T-helper 17 cell (primary cell): ENCODE results near the gene SLC22A31. TPM values are rescaled to one million over a fixed set of nuclear protein-coding genes. Genes with fewer than 3 reads are reported as not detected.

Experiments
- ATAC-seq: fragments of 150-1000 bp; cut with Tn5 transposase; 2 replicates; pipeline ENCODE4 v1.10.0; 2021; ENCODE audit warnings: mild to moderate bottlenecking, moderate library complexity
- DNase-seq, 3 donors: peaks; one replicate each; pipeline versions ENCODE4 v3.0.0 to v3.0.0-alpha.2; 2020 to 2021
- H3K9me3 ChIP-seq: one replicate; pipeline ENCODE4 v1.7.0; 2013; ENCODE audit warnings: low read length, mild to moderate bottlenecking; ENCODE audit not compliant: control insufficient read depth, poor library complexity, severe bottlenecking
- H3K27ac Mint-ChIP-seq: one replicate; pipeline ENCODE4 v1.8.0; 2022; ENCODE audit warnings: mild to moderate bottlenecking, moderate library complexity, mixed read lengths
- H3K27me3 Mint-ChIP-seq: one replicate; pipeline ENCODE4 v1.8.0; 2022; ENCODE audit warnings: mixed read lengths
- H3K36me3 Mint-ChIP-seq: one replicate; pipeline ENCODE4 v1.8.0; 2022; ENCODE audit warnings: low read depth, mixed read lengths
- H3K4me1 Mint-ChIP-seq: one replicate; pipeline ENCODE4 v1.8.0; 2022; ENCODE audit warnings: mild to moderate bottlenecking, mixed read lengths
- H3K4me3 Mint-ChIP-seq: one replicate; pipeline ENCODE4 v1.8.0; 2022; ENCODE audit warnings: mild to moderate bottlenecking, moderate library complexity, mixed read lengths
- total RNA-seq, 4 donors: library from RNA in 2 of 4; stranded (reverse) in 2 of 4; gene quantifications; one replicate each; pipeline ENCODE4 v1.2.3 and lab custom pipeline; 2022 to 2026

The SLC22A31 gene
- total RNA-seq, 2 donors from 2014 or later = 0.52 to 0.76 TPM

- ATAC-seq = no peak
- H3K27ac Mint-ChIP-seq = peak overlapping the region; percentile 66
- no peaks in the 10 kb centered on the region for H3K36me3 Mint-ChIP-seq
Measured at GRCh38 chr16:89156740-89157645, 43.3 kb downstream of the SLC22A31 start.

GRCh38 chr16:89155851-89156739, 44.2 kb downstream of the SLC22A31 start:
- H3K9me3 ChIP-seq = no peaks in the 10 kb centered on the region
- no peaks in the 10 kb centered on the region for H3K27me3 Mint-ChIP-seq
- no peaks in the 10 kb centered on the region for H3K4me1 Mint-ChIP-seq
- H3K27ac Mint-ChIP-seq = peak overlapping the region; percentile 66
- H3K36me3 Mint-ChIP-seq = no peaks in the 10 kb centered on the region
- H3K4me3 Mint-ChIP-seq = no peak overlapping the region
- no peak for ATAC-seq
- no peak for DNase-seq

More at GRCh38 chr16:89156740-89157645, 43.3 kb downstream of the SLC22A31 start:
- H3K9me3 ChIP-seq = no peaks in the 10 kb centered on the region
- Mint-ChIP-seq H3K4me1 (no peaks in the 10 kb centered on the region), H3K4me3 (no peak overlapping the region), H3K27me3 (no peaks in the 10 kb centered on the region)
- no peak for DNase-seq

GRCh38 chr16:89155184-89155679, 45.1 kb downstream of the SLC22A31 start:
- Mint-ChIP-seq H3K27me3 (no peaks in the 10 kb centered on the region), H3K36me3 (no peaks in the 10 kb centered on the region), H3K4me1 (peaks cover 3% of the 10 kb centered on the region), H3K27ac (peak overlapping the region; percentile 11), H3K4me3 (no peak overlapping the region)
- ATAC-seq = no peak
- DNase-seq = no peak
- H3K9me3 ChIP-seq = no peaks in the 10 kb centered on the region

- Mint-ChIP-seq H3K27ac (peak overlapping the region; percentile 11), H3K36me3 (no peaks in the 10 kb centered on the region)
Measured at GRCh38 chr16:89154390-89155183, 45.8 kb downstream of the SLC22A31 start.

DNA sequence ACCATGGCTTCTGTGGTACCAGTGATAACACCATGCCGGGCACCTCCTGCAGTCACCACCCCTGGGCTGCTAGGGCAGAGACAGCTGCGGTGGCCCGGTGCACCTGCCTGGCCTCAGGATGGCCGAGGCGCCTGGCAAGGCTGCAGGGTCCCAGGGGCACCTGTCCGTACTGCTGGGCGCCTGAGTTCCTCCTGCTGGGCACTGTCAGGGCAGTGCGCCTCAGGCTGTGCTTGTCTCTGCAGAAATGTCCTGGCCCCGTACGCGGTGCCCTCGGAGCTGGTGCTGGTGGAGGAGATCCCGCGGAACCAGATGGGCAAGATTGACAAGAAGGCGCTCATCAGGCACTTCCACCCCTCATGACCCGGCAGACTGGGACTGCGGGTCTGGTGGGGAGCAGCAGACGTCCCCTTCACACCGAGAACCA, 46.5 kb downstream of the SLC22A31 start:
- Mint-ChIP-seq H3K27ac (no peak overlapping the region), H3K4me3 (no peak overlapping the region), H3K27me3 (no peaks in the 10 kb centered on the region), H3K4me1 (peaks cover 3% of the 10 kb centered on the region), H3K36me3 (peaks cover 2% of the 10 kb centered on the region)
- no peak for DNase-seq
- no peaks in the 10 kb centered on the region for H3K9me3 ChIP-seq
- no peak for ATAC-seq

More at GRCh38 chr16:89154390-89155183, 45.8 kb downstream of the SLC22A31 start:
- no peak for ATAC-seq
- Mint-ChIP-seq H3K4me1 (peaks cover 3% of the 10 kb centered on the region), H3K27me3 (no peaks in the 10 kb centered on the region), H3K4me3 (no peak overlapping the region)
- no peaks in the 10 kb centered on the region for H3K9me3 ChIP-seq
- no peak for DNase-seq

- no peak overlapping the region for H3K4me3 Mint-ChIP-seq
Measured at GRCh38 chr16:89152831-89153700, 47.3 kb downstream of the SLC22A31 start.

DNA sequence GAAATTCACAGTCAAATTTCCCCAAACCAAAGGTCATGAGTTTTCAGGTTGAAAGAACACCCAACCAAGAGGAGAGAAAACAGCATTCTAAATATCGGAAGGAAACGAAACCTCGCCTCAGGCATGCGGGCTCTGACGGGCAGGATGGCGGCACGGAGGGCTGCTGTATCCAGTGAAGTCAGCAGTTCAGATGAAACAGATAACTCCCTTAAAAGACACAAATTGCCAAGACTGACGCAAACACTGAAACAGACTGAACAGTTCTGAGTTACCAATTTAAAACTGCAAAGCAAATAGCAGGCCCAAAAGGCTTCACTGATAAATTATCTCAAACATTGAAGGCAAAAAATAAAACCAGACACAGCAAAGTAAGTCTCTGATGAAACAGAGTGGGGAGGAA, 49.4 kb downstream of the SLC22A31 start:
- H3K36me3 Mint-ChIP-seq = peaks cover 6% of the 10 kb centered on the region
- ATAC-seq = no peak
- no peak overlapping the region for H3K27ac Mint-ChIP-seq
- H3K27me3 Mint-ChIP-seq = no peaks in the 10 kb centered on the region
- H3K4me3 Mint-ChIP-seq = no peak overlapping the region
- DNase-seq = no peak
- H3K9me3 ChIP-seq = no peaks in the 10 kb centered on the region
- peaks cover 6% of the 10 kb centered on the region for H3K4me1 Mint-ChIP-seq

More at GRCh38 chr16:89152831-89153700, 47.3 kb downstream of the SLC22A31 start:
- Mint-ChIP-seq H3K4me1 (peaks cover 3% of the 10 kb centered on the region), H3K27me3 (no peaks in the 10 kb centered on the region), H3K27ac (no peak overlapping the region), H3K36me3 (peaks cover 3% of the 10 kb centered on the region)
- DNase-seq (no peak), ATAC-seq (peak; percentile 23)
- no peaks in the 10 kb centered on the region for H3K9me3 ChIP-seq

GRCh38 chr16:89150090-89150835, 50.1 kb downstream of the SLC22A31 start:
- no peaks in the 10 kb centered on the region for H3K9me3 ChIP-seq
- peak overlapping the region; percentile 2 for H3K27ac Mint-ChIP-seq
- peaks cover 6% of the 10 kb centered on the region for H3K36me3 Mint-ChIP-seq
- DNase-seq (no peak), ATAC-seq (no peak)
- no peak overlapping the region for H3K4me3 Mint-ChIP-seq
- H3K27me3 Mint-ChIP-seq = no peaks in the 10 kb centered on the region
- peaks cover 6% of the 10 kb centered on the region for H3K4me1 Mint-ChIP-seq

GRCh38 chr16:89149386-89149785, 51.0 kb downstream of the SLC22A31 start:
- peaks cover 6% of the 10 kb centered on the region for H3K4me1 Mint-ChIP-seq
- H3K36me3 Mint-ChIP-seq = peaks cover 6% of the 10 kb centered on the region
- H3K27ac Mint-ChIP-seq = peak overlapping the region; percentile 2
- H3K4me3 Mint-ChIP-seq = no peak overlapping the region
- no peaks in the 10 kb centered on the region for H3K9me3 ChIP-seq
- no peak for DNase-seq
- no peaks in the 10 kb centered on the region for H3K27me3 Mint-ChIP-seq
- no peak for ATAC-seq

DNA sequence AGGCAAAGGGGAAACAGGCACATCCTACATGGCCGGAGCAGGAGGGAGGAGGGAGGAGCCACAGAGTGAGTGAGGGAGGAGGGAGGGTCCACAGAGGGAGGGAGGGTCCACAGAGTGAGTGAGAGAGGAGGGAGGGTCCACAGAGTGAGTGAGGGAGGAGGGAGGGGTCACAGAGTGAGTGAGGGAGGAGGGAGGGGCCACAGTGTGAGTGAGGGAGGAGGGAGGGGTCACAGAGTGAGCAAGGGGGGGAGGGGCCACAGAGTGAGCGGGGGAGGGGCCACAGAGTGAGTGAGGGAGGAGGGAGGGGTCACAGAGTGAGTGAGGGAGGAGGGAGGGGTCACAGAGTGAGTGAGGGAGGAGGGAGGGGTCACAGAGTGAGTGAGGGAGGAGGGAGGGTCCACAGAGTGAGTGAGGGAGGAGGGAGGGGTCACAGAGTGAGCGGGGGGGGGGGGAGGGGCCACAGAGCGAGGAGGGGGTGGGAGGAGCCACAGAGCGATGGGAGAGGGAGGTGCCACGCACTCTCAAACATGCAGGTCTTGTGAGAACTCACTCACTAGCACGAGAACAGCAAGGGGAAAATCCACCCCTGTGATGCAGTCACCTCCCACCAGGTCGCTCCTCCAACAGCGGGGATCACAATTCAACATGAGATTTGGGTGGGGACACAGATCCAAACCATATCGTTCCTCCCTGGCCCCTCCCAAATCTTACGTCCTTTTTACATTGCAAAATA, 53.1 kb downstream of the SLC22A31 start:
- Mint-ChIP-seq H3K4me1 (peaks cover 11% of the 10 kb centered on the region), H3K27me3 (no peaks in the 10 kb centered on the region), H3K36me3 (peaks cover 6% of the 10 kb centered on the region), H3K27ac (no peak overlapping the region), H3K4me3 (no peak overlapping the region)
- no peak for DNase-seq
- ATAC-seq = no peak
- H3K9me3 ChIP-seq = no peaks in the 10 kb centered on the region
